WTC11 (cell line): Measurements from ENCODE around the gene FAM107A. TPM values are rescaled to one million over a fixed set of nuclear protein-coding genes. Genes with fewer than 3 reads are reported as not detected.

Experiments used
- ATAC-seq: fragments of 200-7000 bp; cut with Tn5 transposase; 2 replicates; pipeline ENCODE4 v1.10.0; 2021; ENCODE audit warnings: mild to moderate bottlenecking, moderate library complexity
- CTCF ChIA-PET: fragments of 300-600 bp; sonication (Branson Sonifier 250); formaldehyde crosslinking; loops from one replicate; lab custom pipeline; 2021; ENCODE audit warnings: antibody characterized with exemption; lab: Charles Lee
- POLR2A ChIA-PET: fragments of 350-600 bp; sonication (Branson Sonifier 250); formaldehyde crosslinking; loops from one replicate; lab custom pipeline; 2021; ENCODE audit warnings: antibody characterized with exemption; lab: Charles Lee
- DNase-seq: peaks from one replicate; pipeline ENCODE4 v3.0.0; 2021; ENCODE audit warnings: low spot score
- H3K27ac Mint-ChIP-seq: 2 replicates; pipeline ENCODE4 v1.8.0; 2021; ENCODE audit warnings: mixed read lengths
- H3K27me3 Mint-ChIP-seq: 2 replicates; pipeline ENCODE4 v1.8.0; 2021; ENCODE audit warnings: low read depth, mild to moderate bottlenecking, moderate library complexity, mixed read lengths
- H3K36me3 Mint-ChIP-seq: 2 replicates; pipeline ENCODE4 v1.8.0; 2021; ENCODE audit warnings: mixed read lengths
- H3K4me1 Mint-ChIP-seq: 2 replicates; pipeline ENCODE4 v1.8.0; 2022; ENCODE audit warnings: mixed read lengths
- H3K4me3 Mint-ChIP-seq: 2 replicates; pipeline ENCODE4 v1.8.0; 2021; ENCODE audit warnings: mild to moderate bottlenecking, moderate library complexity, mixed read lengths
- H3K9me3 Mint-ChIP-seq: 2 replicates; pipeline ENCODE4 v1.8.0; 2021; ENCODE audit warnings: mixed read lengths
- ATF6 ChIP-seq: sonication (generic); formaldehyde crosslinking; IDR thresholded peaks from 2 replicates; pipeline ENCODE4 v1.8.1; 2023; ENCODE audit warnings: mild to moderate bottlenecking, missing genetic modification reagents
- CDX4 ChIP-seq: fragments of 250-450 bp; sonication (Bioruptor Pico); IDR thresholded peaks from 2 replicates; pipeline ENCODE4 v1.9.0; 2021; ENCODE audit warnings: moderate library complexity, mild to moderate bottlenecking, inconsistent platforms, borderline replicate concordance
- CTCF ChIP-seq: fragments of 200-600 bp; IDR thresholded peaks from 2 replicates; pipeline ENCODE4 v1.8.0; 2022; ENCODE audit warnings: antibody characterized with exemption
- ETV6 ChIP-seq: sonication (generic); formaldehyde crosslinking; IDR thresholded peaks from 2 replicates; pipeline ENCODE4 v1.8.1; 2022; ENCODE audit warnings: mild to moderate bottlenecking, missing genetic modification reagents
- FOXP1 ChIP-seq: sonication (generic); formaldehyde crosslinking; IDR thresholded peaks from 2 replicates; pipeline ENCODE4 v1.8.0; 2022; ENCODE audit warnings: missing genetic modification reagents, mild to moderate bottlenecking, moderate library complexity, borderline replicate concordance
- GABPB1 ChIP-seq: sonication (generic); formaldehyde crosslinking; IDR thresholded peaks from 2 replicates; pipeline ENCODE4 v1.8.1; 2023; ENCODE audit warnings: mild to moderate bottlenecking, missing genetic modification reagents
- GRHL2 ChIP-seq: fragments of 250-450 bp; sonication (Bioruptor Pico); IDR thresholded peaks from 2 replicates; pipeline ENCODE4 v1.8.0; 2022; ENCODE audit warnings: mild to moderate bottlenecking, moderate library complexity; ENCODE audit not compliant: insufficient replicate concordance, severe bottlenecking
- IRF1 ChIP-seq: sonication (generic); formaldehyde crosslinking; IDR thresholded peaks from 2 replicates; pipeline ENCODE4 v1.8.0; 2023; ENCODE audit warnings: missing genetic modification reagents
- JAZF1 ChIP-seq: fragments of 250-450 bp; sonication (Bioruptor Pico); IDR thresholded peaks from 2 replicates; pipeline ENCODE4 v1.9.0; 2021; ENCODE audit warnings: moderate library complexity, mild to moderate bottlenecking, inconsistent platforms
- KAT7 ChIP-seq: sonication (generic); formaldehyde crosslinking; IDR thresholded peaks from 2 replicates; pipeline ENCODE4 v1.8.1; 2023; ENCODE audit warnings: missing genetic modification reagents, mild to moderate bottlenecking, borderline replicate concordance
- MAX ChIP-seq: sonication (generic); formaldehyde crosslinking; IDR thresholded peaks from 2 replicates; pipeline ENCODE4 v1.8.0; 2022; ENCODE audit warnings: mild to moderate bottlenecking, missing genetic modification reagents
- NFE2L1 ChIP-seq: sonication (generic); formaldehyde crosslinking; IDR thresholded peaks from 2 replicates; pipeline ENCODE4 v1.8.1; 2023; ENCODE audit warnings: missing genetic modification reagents
- NR1H2 ChIP-seq: sonication (generic); formaldehyde crosslinking; IDR thresholded peaks from 2 replicates; pipeline ENCODE4 v1.9.0; 2021; ENCODE audit warnings: mild to moderate bottlenecking, moderate library complexity, missing genetic modification reagents
- SMAD3 ChIP-seq: sonication (generic); formaldehyde crosslinking; IDR thresholded peaks from 2 replicates; pipeline ENCODE4 v1.8.0; 2022; ENCODE audit warnings: missing genetic modification reagents, mild to moderate bottlenecking, borderline replicate concordance
- SMAD4 ChIP-seq: sonication (generic); formaldehyde crosslinking; IDR thresholded peaks from 2 replicates; pipeline ENCODE4 v1.8.0; 2022; ENCODE audit warnings: mild to moderate bottlenecking, missing genetic modification reagents
- SP1 ChIP-seq: sonication (generic); formaldehyde crosslinking; conservative IDR thresholded peaks from 2 replicates; pipeline ENCODE4 v1.8.1; 2022; ENCODE audit warnings: missing genetic modification reagents
- TEAD1 ChIP-seq: sonication (generic); formaldehyde crosslinking; IDR thresholded peaks from 2 replicates; pipeline ENCODE4 v1.8.0; 2022; ENCODE audit warnings: mild to moderate bottlenecking, missing genetic modification reagents
- ZBTB21 ChIP-seq: sonication (generic); formaldehyde crosslinking; IDR thresholded peaks from 2 replicates; pipeline ENCODE4 v1.8.1; 2023; ENCODE audit warnings: mild to moderate bottlenecking, missing genetic modification reagents, borderline replicate concordance
- ZBTB43 ChIP-seq: sonication (generic); formaldehyde crosslinking; IDR thresholded peaks from 2 replicates; pipeline ENCODE4 v1.8.1; 2023; ENCODE audit warnings: mild to moderate bottlenecking, missing genetic modification reagents
- ZNF232 ChIP-seq: sonication (generic); formaldehyde crosslinking; IDR thresholded peaks from 2 replicates; pipeline ENCODE4 v1.8.0; 2022; ENCODE audit warnings: mild to moderate bottlenecking, missing genetic modification reagents
- ZNF281 ChIP-seq: sonication (generic); formaldehyde crosslinking; IDR thresholded peaks from 2 replicates; pipeline ENCODE4 v1.8.0; 2023; ENCODE audit warnings: mild to moderate bottlenecking, missing genetic modification reagents
- ZNF425 ChIP-seq: fragments of 250-450 bp; sonication (Bioruptor Pico); conservative IDR thresholded peaks from 2 replicates; pipeline ENCODE4 v1.9.0; 2021; ENCODE audit warnings: mild to moderate bottlenecking
- total RNA-seq: library from RNA; stranded (reverse); gene quantifications from 3 replicates; pipeline ENCODE4 v1.2.3, GENCODE V29; 2021

Gene FAM107A
- total RNA-seq, 1 experiment from 2014 or later: 0.31 TPM

GRCh38 chr3:58540176-58540858 lies 36.9 kb downstream of the FAM107A start:
- ATAC-seq: no peak
- ChIA-PET POLR2A (no interaction called here), CTCF (no interaction called here)
- H3K4me1 Mint-ChIP-seq: no peaks in the 10 kb centered on the region
- H3K27ac Mint-ChIP-seq: no peak overlapping the region
- no peak overlapping the region for H3K4me3 Mint-ChIP-seq
- DNase-seq: no peak
- no peak for TF ChIP-seq ETV6 (CRISPR knock-in tag)
- TF ChIP-seq IRF1 (CRISPR knock-in tag): no peak
- TF ChIP-seq TEAD1 (CRISPR knock-in tag): no peak
- TF ChIP-seq ZNF232: no peak
- TF ChIP-seq, all 79 proteins: peak for 0
- Mint-ChIP-seq H3K9me3 (0 out of 2 replicates have a peak, but pooled peaks cover 3% of the 10 kb centered on the region), H3K36me3 (no peaks in the 10 kb centered on the region), H3K27me3 (no peaks in the 10 kb centered on the region)

GRCh38 chr3:58539626-58540025 lies 37.6 kb downstream of the FAM107A start:
- no peak overlapping the region for H3K4me3 Mint-ChIP-seq
- POLR2A ChIA-PET: no interaction called here
- H3K36me3 Mint-ChIP-seq: no peaks in the 10 kb centered on the region
- no peak for ATAC-seq
- no peak overlapping the region for H3K27ac Mint-ChIP-seq
- no peak for DNase-seq
- no peaks in the 10 kb centered on the region for H3K4me1 Mint-ChIP-seq
- H3K9me3 Mint-ChIP-seq: no peaks in the 10 kb centered on the region
- CTCF ChIA-PET: interaction anchor here (0.7 to 2.8 kb wide), 5 partner anchors 10 to 76 kb away, joined by 3 to 11 read pairs (median 3); no protein-coding TSS in a partner anchor
- H3K27me3 Mint-ChIP-seq: no peaks in the 10 kb centered on the region
- TF ChIP-seq SMAD4 (CRISPR knock-in tag) (no peak), SMAD3 (CRISPR knock-in tag) (no peak), ATF6 (CRISPR knock-in tag) (no peak), GABPB1 (no peak), GRHL2 (no peak), KAT7 (CRISPR knock-in tag) (no peak), JAZF1 (no peak), ZBTB21 (CRISPR knock-in tag) (no peak), SP1 (CRISPR knock-in tag) (no peak), NFE2L1 (no peak), ZBTB43 (CRISPR knock-in tag) (no peak), ZNF281 (CRISPR knock-in tag) (no peak), CDX4 (CRISPR knock-in tag) (no peak), CTCF (no peak), IRF1 (CRISPR knock-in tag) (no peak), NR1H2 (no peak), ZNF425 (CRISPR knock-in tag) (no peak), MAX (no peak), FOXP1 (no peak)
